Raji (cell line): ENCODE data around the gene KRTAP4-6.
"Not testable (repeated sequence)": the region's sequence is repeated elsewhere in the genome, so short reads cannot be mapped to it uniquely, and the experiment has no call there.

Source experiments
- POLR2A ChIP-seq: IDR thresholded peaks from 2 replicates; pipeline ENCODE4 v1.6.1; 2011; ENCODE audit warnings: low read depth, low read length, control low read depth; ENCODE audit not compliant: insufficient read depth

The KRTAP4-6 gene

GRCh38 chr17:41153856-41154255 lies 13.5 kb upstream of the KRTAP4-6 start:
- TF ChIP-seq POLR2A = no peak

- TF ChIP-seq POLR2A = no peak
Observed at GRCh38 chr17:41151525-41151924, 11.2 kb upstream of the KRTAP4-6 start.

GRCh38 chr17:41150026-41150425 lies 9.7 kb upstream of the KRTAP4-6 start:
- TF ChIP-seq POLR2A = no peak

- TF ChIP-seq POLR2A = no peak
Observed at GRCh38 chr17:41149652-41149985, 9.3 kb upstream of the KRTAP4-6 start, which contains the start of gene KRTAP4-5. Gene KRTAP4-5, minus strand, starts transcription at chr17:41149825. Its CDS starts 58 bp downstream, at chr17:41149767.

GRCh38 chr17:41147531-41148204 lies 7.3 kb upstream of the KRTAP4-6 start:
- no peak for TF ChIP-seq POLR2A

GRCh38 chr17:41145261-41145660 lies 4.9 kb upstream of the KRTAP4-6 start:
- no peak for TF ChIP-seq POLR2A

- no peak for TF ChIP-seq POLR2A
Observed at GRCh38 chr17:41144846-41145245, 4.5 kb upstream of the KRTAP4-6 start.

GRCh38 chr17:41141361-41141760 lies 1.0 kb upstream of the KRTAP4-6 start:
- no peak for TF ChIP-seq POLR2A

GRCh38 chr17:41133880-41134735 lies 6.2 kb downstream of the KRTAP4-6 start:
- no peak for TF ChIP-seq POLR2A

GRCh38 chr17:41131979-41132378 lies 8.4 kb downstream of the KRTAP4-6 start:
- TF ChIP-seq POLR2A = no peak

GRCh38 chr17:41127371-41127770 lies 13.0 kb downstream of the KRTAP4-6 start:
- TF ChIP-seq POLR2A = no peak

GRCh38 chr17:41126412-41126811 lies 13.9 kb downstream of the KRTAP4-6 start:
- no peak for TF ChIP-seq POLR2A

- no peak for TF ChIP-seq POLR2A
Observed at GRCh38 chr17:41125064-41125463, 15.3 kb downstream of the KRTAP4-6 start.

- not testable (repeated sequence) for TF ChIP-seq POLR2A
Observed at GRCh38 chr17:41123991-41124371, 16.4 kb downstream of the KRTAP4-6 start, which contains the start of gene KRTAP4-12. Gene KRTAP4-12, minus strand, starts transcription at chr17:41124182. Its CDS starts 60 bp downstream, at chr17:41124122.

- no peak for TF ChIP-seq POLR2A
Observed at GRCh38 chr17:41121742-41122141, 18.6 kb downstream of the KRTAP4-6 start.

- TF ChIP-seq POLR2A = no peak
Observed at GRCh38 chr17:41118721-41119120, 21.6 kb downstream of the KRTAP4-6 start.
